ENCODE data around the gene SOX3.

Gene SOX3

DNA sequence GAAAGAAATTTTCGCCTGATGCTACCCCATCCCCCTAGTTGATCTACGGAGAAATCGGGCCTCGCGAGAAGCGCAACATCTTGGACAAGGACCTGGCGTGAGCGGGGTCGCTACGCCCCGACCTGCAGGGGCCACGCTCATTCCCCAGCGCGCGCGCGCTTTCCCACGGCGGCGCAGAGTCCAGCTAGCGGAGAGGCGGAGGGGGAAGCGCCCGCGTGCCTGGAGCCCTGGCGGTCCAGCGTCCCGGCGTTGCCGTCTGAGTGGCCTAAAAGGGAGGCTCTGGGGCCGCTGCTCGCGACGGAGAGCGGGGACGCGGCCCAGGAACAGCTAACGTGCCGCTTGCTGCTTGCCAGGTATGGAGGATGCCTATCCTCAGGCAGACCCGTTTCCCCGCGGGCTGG lies 6.0 kb upstream of the SOX3 start:
- TF ChIP-seq, protein P1, sequence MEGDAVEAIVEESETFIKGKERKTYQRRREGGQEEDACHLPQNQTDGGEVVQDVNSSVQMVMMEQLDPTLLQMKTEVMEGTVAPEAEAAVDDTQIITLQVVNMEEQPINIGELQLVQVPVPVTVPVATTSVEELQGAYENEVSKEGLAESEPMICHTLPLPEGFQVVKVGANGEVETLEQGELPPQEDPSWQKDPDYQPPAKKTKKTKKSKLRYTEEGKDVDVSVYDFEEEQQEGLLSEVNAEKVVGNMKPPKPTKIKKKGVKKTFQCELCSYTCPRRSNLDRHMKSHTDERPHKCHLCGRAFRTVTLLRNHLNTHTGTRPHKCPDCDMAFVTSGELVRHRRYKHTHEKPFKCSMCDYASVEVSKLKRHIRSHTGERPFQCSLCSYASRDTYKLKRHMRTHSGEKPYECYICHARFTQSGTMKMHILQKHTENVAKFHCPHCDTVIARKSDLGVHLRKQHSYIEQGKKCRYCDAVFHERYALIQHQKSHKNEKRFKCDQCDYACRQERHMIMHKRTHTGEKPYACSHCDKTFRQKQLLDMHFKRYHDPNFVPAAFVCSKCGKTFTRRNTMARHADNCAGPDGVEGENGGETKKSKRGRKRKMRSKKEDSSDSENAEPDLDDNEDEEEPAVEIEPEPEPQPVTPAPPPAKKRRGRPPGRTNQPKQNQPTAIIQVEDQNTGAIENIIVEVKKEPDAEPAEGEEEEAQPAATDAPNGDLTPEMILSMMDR (IDR thresholded peaks at IDR 0.05) = no peak
- no peak for TF ChIP-seq ZFX (IDR thresholded peaks at IDR 0.05; ENCODE audit: borderline replicate concordance)

DNA sequence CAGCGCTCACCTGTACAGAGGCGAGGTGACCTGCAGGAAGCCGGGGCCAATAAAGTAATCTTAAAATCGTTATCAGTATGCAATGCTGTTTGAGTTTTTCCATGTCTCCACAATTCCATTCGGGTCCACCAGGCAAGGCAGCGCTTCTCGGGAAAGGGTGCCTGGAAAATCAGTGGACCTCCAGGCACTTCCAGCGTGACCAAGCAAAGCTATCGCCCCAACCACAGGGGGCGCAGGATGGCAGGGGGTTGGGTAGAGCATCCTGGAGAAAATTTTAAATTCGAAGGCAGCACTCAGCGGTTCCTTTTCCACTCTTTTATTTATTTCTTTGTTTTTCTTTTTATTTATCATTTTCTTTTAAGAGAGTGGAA lies 5.4 kb upstream of the SOX3 start:
- no peak overlapping the region for H3K27ac ChIP-seq
- TF ChIP-seq, protein P1 (IDR thresholded peaks at IDR 0.05) = no peak
- no peak for TF ChIP-seq ZFX (IDR thresholded peaks at IDR 0.05; ENCODE audit: borderline replicate concordance)

More for the DNA sequence above, 6.0 kb upstream of the SOX3 start:
- H3K27ac ChIP-seq = no peak overlapping the region

DNA sequence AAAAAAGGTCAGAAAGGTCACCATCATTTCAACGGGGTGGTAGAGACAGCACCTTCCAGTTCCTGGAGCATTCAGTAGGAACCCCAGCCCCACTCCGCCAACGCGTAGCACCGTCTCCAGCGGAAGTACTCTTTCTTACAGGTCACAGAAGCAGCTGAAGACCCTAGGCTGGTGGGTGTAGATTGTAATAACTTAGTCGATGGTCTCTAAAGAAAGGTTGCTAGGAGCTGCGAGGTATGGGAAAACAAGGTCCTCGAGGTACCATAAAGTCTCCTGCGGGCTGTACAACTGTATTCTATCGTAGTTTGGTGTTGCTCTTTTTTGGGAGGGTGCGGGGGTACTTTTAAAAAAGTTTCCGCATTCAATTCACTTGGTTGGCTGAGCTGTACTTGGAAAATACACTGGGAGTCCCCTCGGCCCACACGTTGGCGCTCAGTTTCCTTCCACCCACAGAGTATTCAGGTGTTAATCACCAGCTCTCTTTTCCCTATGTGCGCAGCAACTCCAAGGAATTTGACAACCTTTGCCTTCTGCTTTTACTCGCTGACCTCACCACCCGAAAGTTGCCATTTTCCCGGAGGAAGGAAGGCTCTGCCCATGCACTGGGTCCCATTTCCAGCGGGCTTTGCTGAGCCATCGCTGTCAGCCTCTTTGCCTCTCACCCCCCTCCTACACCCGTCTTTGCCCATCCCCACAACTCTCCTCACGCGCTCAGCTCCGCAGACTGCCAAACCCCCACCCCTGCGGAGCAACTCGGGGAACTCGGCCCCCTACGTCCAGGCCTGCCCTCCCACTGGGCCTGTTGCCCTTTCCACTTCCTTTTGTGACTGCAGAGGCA lies 4.8 kb upstream of the SOX3 start:
- TF ChIP-seq, protein P1 (IDR thresholded peaks at IDR 0.05) = no peak
- TF ChIP-seq ZFX (IDR thresholded peaks at IDR 0.05; ENCODE audit: borderline replicate concordance) = no peak
- H3K27ac ChIP-seq = no peak overlapping the region

DNA sequence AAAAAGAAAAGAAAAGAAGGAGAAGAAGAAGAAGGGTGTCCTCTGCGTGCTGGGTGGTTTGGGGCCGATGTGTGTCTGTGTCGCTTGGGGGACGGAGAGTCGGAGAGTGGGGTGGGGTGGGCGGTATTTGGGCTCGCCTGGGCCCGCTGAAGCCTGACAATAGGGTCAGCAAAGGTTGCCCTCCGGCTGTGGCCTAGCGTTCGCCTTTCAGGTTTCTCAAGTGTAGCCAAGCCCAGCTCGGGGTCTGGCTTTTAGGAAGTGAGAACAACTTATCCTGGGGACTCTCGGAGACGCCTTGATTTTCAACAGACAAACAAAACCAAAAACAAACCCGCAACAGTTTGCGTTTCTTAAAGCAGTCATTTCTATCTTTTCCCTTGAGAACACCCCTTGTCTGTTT lies 4.1 kb upstream of the SOX3 start:
- H3K27ac ChIP-seq = no peak overlapping the region
- TF ChIP-seq, protein P1 (IDR thresholded peaks at IDR 0.05) = no peak
- TF ChIP-seq ZFX (IDR thresholded peaks at IDR 0.05; ENCODE audit: borderline replicate concordance) = no peak

DNA sequence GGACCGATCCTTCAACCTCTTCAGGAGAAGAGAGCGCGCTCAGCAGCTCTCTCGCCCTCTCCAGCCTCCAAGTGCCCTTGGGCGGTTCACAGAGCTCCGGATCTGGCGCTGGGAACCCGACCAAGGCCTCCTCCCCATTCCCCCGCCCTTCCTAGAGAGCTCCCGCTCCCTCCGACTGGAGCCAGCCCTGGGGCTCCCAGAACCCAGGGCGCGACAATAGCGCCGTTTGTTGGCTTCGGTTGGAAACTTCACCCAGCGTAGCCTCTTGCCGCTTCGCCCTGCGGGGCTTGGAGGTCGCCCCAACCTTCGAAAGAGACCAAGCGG lies 3.1 kb upstream of the SOX3 start:
- TF ChIP-seq, protein P1 (IDR thresholded peaks at IDR 0.05) = peak; percentile 61
- TF ChIP-seq ZFX (IDR thresholded peaks at IDR 0.05; ENCODE audit: borderline replicate concordance) = no peak
- no peak overlapping the region for H3K27ac ChIP-seq

DNA sequence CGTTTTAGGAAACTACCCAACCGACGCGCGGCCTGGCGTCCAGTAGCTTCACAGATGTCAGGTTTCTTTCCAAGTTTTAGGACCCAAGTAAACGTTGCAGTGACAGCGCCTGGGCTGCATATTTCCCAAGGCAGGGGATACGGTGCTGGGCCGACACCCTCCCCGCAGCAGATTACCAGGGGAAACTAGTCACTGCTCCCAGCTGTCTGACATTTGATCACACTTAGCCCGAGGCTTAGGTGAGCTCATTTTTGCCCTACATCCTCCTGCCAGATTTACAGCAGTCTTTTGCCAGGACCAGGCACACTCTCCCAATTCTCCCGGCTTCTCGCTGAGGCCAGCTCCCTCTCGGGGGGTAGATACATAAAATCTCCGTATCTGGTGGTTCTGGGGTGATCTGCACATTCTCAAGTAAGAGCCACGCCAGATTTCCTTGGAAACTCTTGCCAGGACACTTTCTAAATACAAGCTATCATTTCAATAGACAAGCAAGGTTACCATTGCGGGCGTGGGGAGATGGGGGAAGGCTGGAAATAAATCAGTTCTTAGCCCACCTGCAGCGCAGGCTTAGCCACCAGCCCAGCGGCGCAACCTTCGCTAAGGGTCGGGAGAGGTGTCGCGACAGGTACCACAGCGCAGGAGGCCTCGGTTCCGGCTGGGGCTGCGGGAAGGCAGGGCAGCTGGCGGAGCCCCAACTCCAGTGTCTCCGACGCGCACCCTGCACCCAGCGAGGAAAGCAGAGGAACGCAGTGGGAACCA lies 2.5 kb upstream of the SOX3 start:
- H3K27ac ChIP-seq = no peak overlapping the region
- TF ChIP-seq, protein P1 (IDR thresholded peaks at IDR 0.05) = no peak
- no peak for TF ChIP-seq ZFX (IDR thresholded peaks at IDR 0.05; ENCODE audit: borderline replicate concordance)
